Smooth muscle cell (in vitro differentiated cells): ENCODE results near the gene PGA3. TPM values are rescaled to one million over a fixed set of nuclear protein-coding genes. Genes with fewer than 3 reads are reported as not detected.
"Not testable (repeated sequence)": the region's sequence is repeated elsewhere in the genome, so short reads cannot be mapped to it uniquely, and the experiment has no call there.

Experiments
- DNase-seq: peaks from one replicate; lab custom pipeline; 2025; ENCODE audit not compliant: unreplicated experiment; lab: John Stamatoyannopoulos, UW
- H2AFZ ChIP-seq: fragments of 200-600 bp; sonication (generic); 2 replicates; pipeline ENCODE4 v1.6.0; 2016; ENCODE audit warnings: antibody characterized with exemption, low read depth, mild to moderate bottlenecking
- H3F3A ChIP-seq: fragments of 200-600 bp; sonication (generic); 2 replicates; pipeline ENCODE4 v1.6.0; 2017; ENCODE audit warnings: antibody characterized with exemption, low read depth
- H3K27ac ChIP-seq: fragments of 200-600 bp; sonication (generic); 2 replicates; pipeline ENCODE4 v1.5.1; 2016; ENCODE audit warnings: low read depth, mild to moderate bottlenecking
- H3K27me3 ChIP-seq: fragments of 200-600 bp; sonication (generic); 2 replicates; pipeline ENCODE4 v1.6.1; 2016; ENCODE audit warnings: low read depth, mild to moderate bottlenecking
- H3K36me3 ChIP-seq: fragments of 200-600 bp; sonication (generic); 2 replicates; pipeline ENCODE4 v1.5.1; 2016; ENCODE audit warnings: low read depth
- H3K4me1 ChIP-seq: fragments of 200-600 bp; sonication (generic); 2 replicates; pipeline ENCODE4 v1.5.1; 2016; ENCODE audit warnings: low read depth
- H3K4me2 ChIP-seq: fragments of 200-600 bp; sonication (generic); 2 replicates; pipeline ENCODE4 v1.6.0; 2016; ENCODE audit warnings: mild to moderate bottlenecking
- H3K4me3 ChIP-seq: fragments of 200-600 bp; sonication (generic); 2 replicates; pipeline ENCODE4 v1.5.1; 2016; ENCODE audit warnings: mild to moderate bottlenecking
- H3K79me2 ChIP-seq: fragments of 200-600 bp; sonication (generic); 2 replicates; pipeline ENCODE4 v1.6.0; 2016; ENCODE audit warnings: low read depth, mild to moderate bottlenecking
- H3K9ac ChIP-seq: fragments of 200-600 bp; sonication (generic); 2 replicates; pipeline ENCODE4 v1.6.0; 2016; ENCODE audit warnings: low read depth
- H3K9me3 ChIP-seq: fragments of 200-600 bp; sonication (generic); replicated peaks from 2 replicates; pipeline ENCODE4 v1.5.1; 2016; ENCODE audit warnings: low read depth
- H4K20me1 ChIP-seq: fragments of 200-600 bp; sonication (generic); 2 replicates; pipeline ENCODE4 v1.6.0; 2016; ENCODE audit warnings: low read depth
- CTCF ChIP-seq: fragments of 200-600 bp; sonication (generic); IDR thresholded peaks from 2 replicates; pipeline ENCODE4 v1.5.1; 2017; ENCODE audit warnings: borderline replicate concordance, mild to moderate bottlenecking, antibody characterized with exemption; ENCODE audit not compliant: insufficient read depth, poor library complexity, severe bottlenecking
- WGBS: methylation state at CpG from one replicate; pipeline ENCODE4 v1.1.7; 2016; ENCODE audit warnings: low lambda C conversion rate; 5-methylcytosine and 5-hydroxymethylcytosine counted together
- polyA plus RNA-seq: library from polyadenylated mRNA; unstranded; fragments of >200 nt; fragmentation: Nextera tagmentation; extraction: Ambion mirVana; gene quantifications from 2 replicates; pipeline ENCODE4 v1.2.1, GENCODE V29; 2016
- total RNA-seq: library from RNA; depleted of rRNA; stranded (reverse); fragments of >200 nt; gene quantifications from 2 replicates; pipeline ENCODE4 v1.2.3, GENCODE V29; 2014

The PGA3 gene
- total and polyA plus RNA-seq, 2 experiments from 2014 or later: not detected

DNA sequence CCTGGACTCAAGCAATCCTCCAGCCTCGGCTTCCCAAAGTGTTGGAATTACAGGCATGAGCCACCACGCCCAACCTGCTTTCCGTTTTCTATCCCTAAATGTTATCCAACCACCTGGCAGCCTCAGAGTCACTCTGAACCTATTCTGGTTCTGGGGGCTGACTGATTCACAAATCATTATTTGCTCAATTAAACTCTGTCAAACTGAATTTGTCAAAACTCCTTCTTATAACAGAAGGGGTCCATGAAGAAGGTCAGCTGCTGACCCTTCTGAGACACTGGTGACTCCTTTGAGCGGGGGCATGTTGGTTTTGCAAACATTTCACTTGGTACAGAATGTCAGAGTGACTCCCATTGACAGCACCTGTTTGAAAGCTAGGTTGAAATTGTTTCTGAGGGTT is 40.3 kb upstream of the PGA3 start:
- H3K4me3 ChIP-seq: no peak overlapping the region
- no peak overlapping the region for H3K9ac ChIP-seq
- H3K4me2 ChIP-seq: no peak overlapping the region
- no peak overlapping the region for H2AFZ ChIP-seq
- H3K4me1 ChIP-seq: peaks cover 10% of the 10 kb centered on the region
- WGBS: 96% methylated on average over 4 of the region's 4 CpGs
- H3K27ac ChIP-seq: no peak overlapping the region
- H3K9me3 ChIP-seq: no peaks in the 10 kb centered on the region
- TF ChIP-seq CTCF: no peak
- DNase-seq: no peak
- no peaks in the 10 kb centered on the region for H3K27me3 ChIP-seq
- H3F3A ChIP-seq: peaks cover 5% of the 10 kb centered on the region
- H3K36me3 ChIP-seq: no peaks in the 10 kb centered on the region
- H4K20me1 ChIP-seq: no peaks in the 10 kb centered on the region
- H3K79me2 ChIP-seq: peaks cover 10% of the 10 kb centered on the region

DNA sequence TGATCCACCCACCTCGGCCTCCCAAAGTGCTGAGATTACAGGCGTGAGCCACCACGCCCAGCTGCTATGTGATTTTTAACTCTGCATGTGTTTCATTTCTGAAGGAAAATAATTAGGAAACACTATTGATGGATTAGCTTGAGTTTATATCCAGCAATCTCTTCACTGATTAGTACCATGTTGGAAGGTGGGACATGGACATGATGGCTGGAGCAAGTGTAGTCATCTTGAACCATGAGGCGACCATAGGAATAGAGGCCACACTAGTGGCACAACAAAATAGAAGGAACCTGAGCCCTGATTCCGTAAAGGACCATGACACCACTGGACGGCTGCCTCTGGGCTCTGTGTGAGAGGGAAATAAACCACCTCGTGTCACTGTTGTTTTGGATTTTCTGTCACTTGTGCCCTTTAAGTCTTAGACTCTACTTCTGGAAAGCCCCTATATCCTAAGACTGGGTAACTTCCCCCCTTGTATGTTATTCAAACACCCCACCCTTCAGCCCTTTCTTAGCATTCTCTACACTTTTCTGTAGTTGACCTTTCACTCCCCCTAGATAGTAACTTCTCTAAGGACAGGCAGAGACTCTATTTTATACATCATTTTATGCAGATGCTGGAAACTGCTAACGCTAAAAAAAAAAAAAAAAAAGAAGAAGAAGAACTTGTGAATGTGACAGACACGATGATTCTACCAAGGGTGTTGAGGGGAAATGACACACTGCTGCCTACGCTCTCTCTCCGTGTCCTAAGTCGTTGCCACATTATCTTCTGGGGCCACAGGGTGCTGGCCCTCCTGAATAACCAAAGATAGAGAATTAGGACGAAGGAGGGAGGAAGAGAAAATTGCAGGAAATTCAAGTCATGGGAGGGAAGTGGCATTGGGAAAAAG is 39.4 kb upstream of the PGA3 start:
- no peaks in the 10 kb centered on the region for H3K9me3 ChIP-seq

GRCh38 chr11:61164606-61165424 is 38.5 kb upstream of the PGA3 start:
- Histone ChIP-seq H4K20me1 (no peaks in the 10 kb centered on the region), H3K36me3 (no peaks in the 10 kb centered on the region), H3K27ac (no peak overlapping the region), H2AFZ (no peak overlapping the region), H3F3A (peaks cover 4% of the 10 kb centered on the region), H3K4me1 (peaks cover 10% of the 10 kb centered on the region), H3K27me3 (no peaks in the 10 kb centered on the region), H3K9ac (no peak overlapping the region), H3K4me3 (no peak overlapping the region), H3K4me2 (no peak overlapping the region), H3K9me3 (no peaks in the 10 kb centered on the region), H3K79me2 (peaks cover 7% of the 10 kb centered on the region)
- no peak for DNase-seq
- 78% methylated on average over 13 of the region's 13 CpGs for WGBS
- TF ChIP-seq CTCF: no peak

More for the DNA sequence above, 39.4 kb upstream of the PGA3 start:
- H3K36me3 ChIP-seq: no peaks in the 10 kb centered on the region
- H2AFZ ChIP-seq: no peak overlapping the region
- DNase-seq: no peak
- H3K27ac ChIP-seq: no peak overlapping the region
- H3K4me3 ChIP-seq: no peak overlapping the region
- H3K27me3 ChIP-seq: no peaks in the 10 kb centered on the region
- H3K79me2 ChIP-seq: peaks cover 7% of the 10 kb centered on the region
- H3K4me1 ChIP-seq: peaks cover 10% of the 10 kb centered on the region
- H4K20me1 ChIP-seq: no peaks in the 10 kb centered on the region
- WGBS: 90% methylated on average over 13 of the region's 13 CpGs
- H3F3A ChIP-seq: peaks cover 5% of the 10 kb centered on the region
- H3K9ac ChIP-seq: no peak overlapping the region
- no peak for TF ChIP-seq CTCF
- no peak overlapping the region for H3K4me2 ChIP-seq

GRCh38 chr11:61165785-61166184 is 37.5 kb upstream of the PGA3 start:
- H3K9me3 ChIP-seq, H4K20me1 ChIP-seq, H3K79me2 ChIP-seq, H3K27me3 ChIP-seq, DNase-seq, H3F3A ChIP-seq, H3K4me1 ChIP-seq, H3K36me3 ChIP-seq, H3K4me2 ChIP-seq, H3K9ac ChIP-seq, H3K4me3 ChIP-seq, H2AFZ ChIP-seq, H3K27ac ChIP-seq: not testable (repeated sequence)
- WGBS: 53% methylated on average over 4 of the region's 7 CpGs

DNA sequence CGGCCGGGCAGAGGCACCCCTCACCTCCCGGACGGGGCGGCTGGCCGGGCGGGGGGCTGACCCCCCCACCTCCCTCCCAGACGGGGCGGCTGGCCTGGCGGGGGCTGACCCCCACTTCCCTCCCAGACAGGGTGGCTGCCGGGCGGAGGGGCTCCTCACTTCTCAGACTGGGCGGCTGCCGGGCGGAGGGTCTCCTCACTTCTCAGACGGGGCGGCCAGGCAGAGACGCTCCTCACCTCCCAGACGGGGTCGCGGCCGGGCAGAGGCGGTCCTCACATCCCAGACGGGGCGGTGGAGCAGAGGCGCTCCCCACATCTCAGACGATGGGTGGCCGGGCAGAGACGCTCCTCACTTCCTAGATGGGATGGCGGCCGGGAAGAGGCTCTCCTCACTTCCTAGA is 37.0 kb upstream of the PGA3 start:
- H3K4me1 ChIP-seq, H3K4me3 ChIP-seq, DNase-seq, H4K20me1 ChIP-seq, H2AFZ ChIP-seq, H3F3A ChIP-seq, H3K27me3 ChIP-seq, H3K4me2 ChIP-seq, H3K9ac ChIP-seq, H3K36me3 ChIP-seq, H3K9me3 ChIP-seq, H3K79me2 ChIP-seq, H3K27ac ChIP-seq: not testable (repeated sequence)
- 93% methylated on average over 19 of the region's 31 CpGs for WGBS
